SH-SY5Y (cell line): ENCODE results near the gene CEBPA.

ENCODE experiments used
- GATA2 ChIP-seq: IDR thresholded peaks from 2 replicates; pipeline ENCODE4 v1.6.1; 2011; ENCODE audit warnings: mild to moderate bottlenecking, low read depth, low read length
- GATA3 ChIP-seq: IDR thresholded peaks from 2 replicates; pipeline ENCODE4 v1.6.1; 2011; ENCODE audit warnings: low read depth, mild to moderate bottlenecking, low read length, moderate library complexity

GRCh38 chr19:33275559-33275932 is 26.8 kb downstream of the CEBPA start:
- TF ChIP-seq GATA3 = no peak
- no peak for TF ChIP-seq GATA2
